Sigmoid colon (tissue), 7 donors: ENCODE data around the gene ABCB1. TPM values are rescaled to one million over a fixed set of nuclear protein-coding genes. Genes with fewer than 3 reads are reported as not detected.

ENCODE experiments used
- DNase-seq: peaks from one replicate; pipeline ENCODE4 v3.0.0-alpha.2; 2019
- H3K27ac ChIP-seq, 4 donors: fragments of 200-600 bp; sonication (generic); one replicate each; pipeline ENCODE4 v1.5.1; 2016 to 2019; ENCODE audit warnings: mild to moderate bottlenecking in 1 of 4
- H3K27me3 ChIP-seq, 3 donors: fragments of 200-600 bp; sonication (generic); one replicate each; pipeline ENCODE4 v1.5.1; 2019; ENCODE audit warnings: mild to moderate bottlenecking in 1 of 3
- H3K36me3 ChIP-seq, 4 donors: fragments of 200-600 bp; sonication (generic); one replicate each; pipeline ENCODE4 v1.5.1; 2016 to 2019
- H3K4me1 ChIP-seq, 4 donors: fragments of 200-600 bp; sonication (generic); one replicate each; pipeline ENCODE4 v1.5.1; 2017 to 2019
- H3K4me3 ChIP-seq, 4 donors: fragments of 200-600 bp; sonication (generic); one replicate each; pipeline ENCODE4 v1.5.1; 2017 to 2019; ENCODE audit warnings: mild to moderate bottlenecking in 2 of 4, moderate library complexity in 1 of 4
- H3K9me3 ChIP-seq, 4 donors: fragments of 200-600 bp in 3 of 4; sonication (generic) in 3 of 4; one replicate each; pipeline versions ENCODE4 v1.5.1 to v1.6.1; 2013 to 2019
- CTCF ChIP-seq, 4 experiments: fragments of 450-650 bp in 3 of 4; fragments of 200-600 bp in 1 of 4; IDR thresholded peaks; one replicate each; pipeline ENCODE4 v1.5.1; 2016 to 2019; ENCODE audit warnings: antibody characterized with exemption in 4 of 4, mild to moderate bottlenecking in 3 of 4, moderate library complexity in 2 of 4
- EP300 ChIP-seq, 4 donors: sonication (generic); formaldehyde crosslinking; IDR thresholded peaks; one replicate each; pipeline ENCODE4 v1.6.1; 2017; ENCODE audit warnings: antibody characterized with exemption in 4 of 4
- POLR2A ChIP-seq, 2 donors: fragments of 450-650 bp; IDR thresholded peaks; one replicate each; pipeline ENCODE4 v1.6.1; 2016; ENCODE audit warnings: antibody characterized with exemption in 2 of 2, mild to moderate bottlenecking in 2 of 2, moderate library complexity in 2 of 2
- POLR2AphosphoS5 ChIP-seq, 4 donors: sonication (generic); formaldehyde crosslinking; IDR thresholded peaks; one replicate each; pipeline ENCODE4 v1.6.1; 2017; ENCODE audit warnings: antibody characterized with exemption in 4 of 4
- WGBS, 2 donors: extraction: QIAGEN DNeasy Blood & Tissue Kit; methylation state at CpG; one replicate each; pipeline ENCODE4 v1.1.7; 2013; 5-methylcytosine and 5-hydroxymethylcytosine counted together
- intact Hi-C: fragments of 100-400 bp; cut with DNase I; formaldehyde crosslinking; loops from one replicate; pipeline ENCODE4 v1.15.1; 2023
- polyA plus RNA-seq, 3 donors: library from polyadenylated mRNA; stranded (reverse); fragments of 200-250 nt; gene quantifications; one replicate each; pipeline ENCODE4 v1.2.3, GENCODE V29; 2013
- total RNA-seq, 4 donors: library from RNA; depleted of rRNA; stranded (reverse); fragments of >200 nt; gene quantifications; one replicate each; pipeline ENCODE4 v1.1.0, GENCODE V29; 2016
- donor health status: healthy with polysubstance abuse.
- donor health status: Bipolar disorder and iron deficiency.
- donor health status: healthy.

ABCB1 gene
- total and polyA plus RNA-seq, 7 donors: 4.6 to 17.6 (median 5.8) TPM

GRCh38 chr7:87608431-87608830 is 7.7 kb upstream of the ABCB1 start:
- peaks cover 0 to 10% (median 0%) of the 10 kb centered on the region in 3 donors for H3K27me3 ChIP-seq
- no peaks in the 10 kb centered on the region for H3K4me1 ChIP-seq
- DNase-seq: no peak
- H3K9me3 ChIP-seq: no peaks in the 10 kb centered on the region
- no peak overlapping the region for H3K27ac ChIP-seq
- TF ChIP-seq EP300 (IDR thresholded peaks at IDR 0.05) (no peak), POLR2AphosphoS5 (IDR thresholded peaks at IDR 0.05) (no peak), POLR2A (IDR thresholded peaks at IDR 0.05) (no peak), CTCF (IDR thresholded peaks at IDR 0.05) (no peak)
- 13 to 58% methylated on average over 3 of the region's 3 CpGs for WGBS, 2 donors
- H3K36me3 ChIP-seq: no peaks in the 10 kb centered on the region
- intact Hi-C loops: no loop called here
- H3K4me3 ChIP-seq: no peak overlapping the region

GRCh38 chr7:87604264-87604663 is 3.6 kb upstream of the ABCB1 start:
- no peak overlapping the region for H3K27ac ChIP-seq
- intact Hi-C loops: no loop called here
- H3K4me1 ChIP-seq: peaks cover 0 to 13% (median 12%) of the 10 kb centered on the region in 4 donors
- H3K27me3 ChIP-seq: peaks cover 0 to 43% (median 10%) of the 10 kb centered on the region in 3 donors
- no peaks in the 10 kb centered on the region for H3K9me3 ChIP-seq
- no peak overlapping the region for H3K4me3 ChIP-seq
- WGBS, 2 donors: 79 to 93% methylated on average over 1 of the region's 1 CpG
- TF ChIP-seq POLR2AphosphoS5 (IDR thresholded peaks at IDR 0.05): no peak
- TF ChIP-seq EP300 (IDR thresholded peaks at IDR 0.05): no peak
- no peak for TF ChIP-seq POLR2A (IDR thresholded peaks at IDR 0.05)
- TF ChIP-seq CTCF (IDR thresholded peaks at IDR 0.05): no peak
- no peaks in the 10 kb centered on the region for H3K36me3 ChIP-seq
- DNase-seq: no peak

- DNase-seq: no peak
- peaks cover 0 to 43% (median 10%) of the 10 kb centered on the region in 3 donors for H3K27me3 ChIP-seq
- no peak overlapping the region for H3K27ac ChIP-seq
- no peaks in the 10 kb centered on the region for H3K36me3 ChIP-seq
- intact Hi-C loops: no loop called here
- TF ChIP-seq POLR2AphosphoS5 (IDR thresholded peaks at IDR 0.05): no peak
- no peak for TF ChIP-seq CTCF (IDR thresholded peaks at IDR 0.05)
- no peaks in the 10 kb centered on the region for H3K9me3 ChIP-seq
- H3K4me1 ChIP-seq: peaks cover 0 to 13% (median 12%) of the 10 kb centered on the region in 4 donors
- 36 to 48% methylated on average over 10 of the region's 10 CpGs for WGBS, 2 donors
- H3K4me3 ChIP-seq: peak overlapping the region in 2 of 4 donors; percentile 48 to 51
These were observed 1.3 kb downstream of the ABCB1 start for GRCh38 chr7:87599336-87599735.

- intact Hi-C loops: no loop called here
- H3K27me3 ChIP-seq: peaks cover 0 to 34% (median 10%) of the 10 kb centered on the region in 3 donors
- H3K4me1 ChIP-seq: peaks cover 0 to 13% (median 12%) of the 10 kb centered on the region in 4 donors
- no peak overlapping the region for H3K4me3 ChIP-seq
- no peaks in the 10 kb centered on the region for H3K36me3 ChIP-seq
- no peak for DNase-seq
- no peak overlapping the region for H3K27ac ChIP-seq
- TF ChIP-seq CTCF (IDR thresholded peaks at IDR 0.05) (no peak), POLR2AphosphoS5 (IDR thresholded peaks at IDR 0.05) (no peak), EP300 (IDR thresholded peaks at IDR 0.05) (no peak), POLR2A (IDR thresholded peaks at IDR 0.05) (no peak)
- 54 to 60% methylated on average over 4 of the region's 4 CpGs for WGBS, 2 donors
- no peaks in the 10 kb centered on the region for H3K9me3 ChIP-seq
These were observed 2.3 kb downstream of the ABCB1 start for GRCh38 chr7:87598234-87599009.
